ENCODE results near the gene SHROOM1. TPM values are rescaled to one million over a fixed set of nuclear protein-coding genes. Genes with fewer than 3 reads are reported as not detected.

The SHROOM1 gene
- total and polyA plus RNA-seq, 2 experiments from 2014 or later: 2.5 to 5.4 TPM

DNA sequence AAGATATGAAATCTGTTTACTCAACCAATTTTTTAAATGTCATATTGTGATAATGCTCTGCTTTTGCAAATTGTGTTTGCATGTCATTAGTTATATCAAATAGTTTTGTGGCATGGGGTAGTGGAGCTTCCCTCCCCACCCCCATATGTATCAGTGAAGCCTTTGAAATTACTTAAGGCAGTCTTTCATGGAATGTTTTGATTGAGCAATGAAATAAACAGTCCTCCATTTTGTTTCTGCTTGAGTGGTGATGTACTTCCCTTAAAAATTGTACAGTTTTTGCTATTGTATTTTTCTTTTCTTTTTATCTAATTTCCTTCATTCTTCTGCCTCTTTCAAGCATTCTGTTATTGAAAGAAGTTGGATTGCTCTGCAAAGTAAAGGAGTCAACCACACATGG is 13.9 kb downstream of the SHROOM1 start (continued):
- TF ChIP-seq, protein P1, sequence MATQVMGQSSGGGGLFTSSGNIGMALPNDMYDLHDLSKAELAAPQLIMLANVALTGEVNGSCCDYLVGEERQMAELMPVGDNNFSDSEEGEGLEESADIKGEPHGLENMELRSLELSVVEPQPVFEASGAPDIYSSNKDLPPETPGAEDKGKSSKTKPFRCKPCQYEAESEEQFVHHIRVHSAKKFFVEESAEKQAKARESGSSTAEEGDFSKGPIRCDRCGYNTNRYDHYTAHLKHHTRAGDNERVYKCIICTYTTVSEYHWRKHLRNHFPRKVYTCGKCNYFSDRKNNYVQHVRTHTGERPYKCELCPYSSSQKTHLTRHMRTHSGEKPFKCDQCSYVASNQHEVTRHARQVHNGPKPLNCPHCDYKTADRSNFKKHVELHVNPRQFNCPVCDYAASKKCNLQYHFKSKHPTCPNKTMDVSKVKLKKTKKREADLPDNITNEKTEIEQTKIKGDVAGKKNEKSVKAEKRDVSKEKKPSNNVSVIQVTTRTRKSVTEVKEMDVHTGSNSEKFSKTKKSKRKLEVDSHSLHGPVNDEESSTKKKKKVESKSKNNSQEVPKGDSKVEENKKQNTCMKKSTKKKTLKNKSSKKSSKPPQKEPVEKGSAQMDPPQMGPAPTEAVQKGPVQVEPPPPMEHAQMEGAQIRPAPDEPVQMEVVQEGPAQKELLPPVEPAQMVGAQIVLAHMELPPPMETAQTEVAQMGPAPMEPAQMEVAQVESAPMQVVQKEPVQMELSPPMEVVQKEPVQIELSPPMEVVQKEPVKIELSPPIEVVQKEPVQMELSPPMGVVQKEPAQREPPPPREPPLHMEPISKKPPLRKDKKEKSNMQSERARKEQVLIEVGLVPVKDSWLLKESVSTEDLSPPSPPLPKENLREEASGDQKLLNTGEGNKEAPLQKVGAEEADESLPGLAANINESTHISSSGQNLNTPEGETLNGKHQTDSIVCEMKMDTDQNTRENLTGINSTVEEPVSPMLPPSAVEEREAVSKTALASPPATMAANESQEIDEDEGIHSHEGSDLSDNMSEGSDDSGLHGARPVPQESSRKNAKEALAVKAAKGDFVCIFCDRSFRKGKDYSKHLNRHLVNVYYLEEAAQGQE (IDR thresholded peaks at IDR 0.05; ENCODE audit: unreplicated experiment): no peak
- no peak for TF ChIP-seq EZH2phosphoT487 (IDR thresholded peaks at IDR 0.05; ENCODE audit: unreplicated experiment)
- TF ChIP-seq, protein P2, sequence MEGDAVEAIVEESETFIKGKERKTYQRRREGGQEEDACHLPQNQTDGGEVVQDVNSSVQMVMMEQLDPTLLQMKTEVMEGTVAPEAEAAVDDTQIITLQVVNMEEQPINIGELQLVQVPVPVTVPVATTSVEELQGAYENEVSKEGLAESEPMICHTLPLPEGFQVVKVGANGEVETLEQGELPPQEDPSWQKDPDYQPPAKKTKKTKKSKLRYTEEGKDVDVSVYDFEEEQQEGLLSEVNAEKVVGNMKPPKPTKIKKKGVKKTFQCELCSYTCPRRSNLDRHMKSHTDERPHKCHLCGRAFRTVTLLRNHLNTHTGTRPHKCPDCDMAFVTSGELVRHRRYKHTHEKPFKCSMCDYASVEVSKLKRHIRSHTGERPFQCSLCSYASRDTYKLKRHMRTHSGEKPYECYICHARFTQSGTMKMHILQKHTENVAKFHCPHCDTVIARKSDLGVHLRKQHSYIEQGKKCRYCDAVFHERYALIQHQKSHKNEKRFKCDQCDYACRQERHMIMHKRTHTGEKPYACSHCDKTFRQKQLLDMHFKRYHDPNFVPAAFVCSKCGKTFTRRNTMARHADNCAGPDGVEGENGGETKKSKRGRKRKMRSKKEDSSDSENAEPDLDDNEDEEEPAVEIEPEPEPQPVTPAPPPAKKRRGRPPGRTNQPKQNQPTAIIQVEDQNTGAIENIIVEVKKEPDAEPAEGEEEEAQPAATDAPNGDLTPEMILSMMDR (conservative IDR thresholded peaks at IDR 0.05; ENCODE audit: low read depth in 2 of 2): no peak
- no peak for TF ChIP-seq JUNB (IDR thresholded peaks at IDR 0.05; ENCODE audit: unreplicated experiment)

DNA sequence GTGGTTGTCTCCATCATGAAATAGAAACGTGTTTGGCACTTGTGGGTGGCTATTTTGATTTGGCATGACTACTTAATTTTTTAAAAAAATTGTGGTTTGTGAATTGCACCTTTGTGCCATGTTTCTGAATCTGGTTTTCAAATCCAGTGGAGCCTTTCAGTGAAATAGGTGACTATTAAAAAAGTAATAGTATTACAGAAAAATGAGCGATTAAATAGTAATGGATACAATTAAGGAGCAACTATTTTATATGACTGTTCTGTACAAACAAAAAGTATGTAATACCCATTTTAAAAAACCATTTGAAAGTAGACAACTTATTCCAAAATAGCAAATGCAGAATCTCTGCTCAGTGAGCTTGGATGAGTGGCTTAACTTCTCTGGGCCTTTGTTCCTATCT is 14.4 kb downstream of the SHROOM1 start:
- Histone ChIP-seq H3F3A (replicated peaks; ENCODE audit: low read depth) (0 out of 2 replicates have a peak, but pooled peaks cover 4% of the 10 kb centered on the region), H4K20me1 (replicated peaks; ENCODE audit: insufficient read depth) (peaks cover 6% of the 10 kb centered on the region), H2AFZ (no peak overlapping the region), H3K79me2 (replicated peaks; ENCODE audit: insufficient read depth) (no peaks in the 10 kb centered on the region), H3K4me2 (no peak overlapping the region), H3K4me1 (ENCODE audit: insufficient read depth) (peaks cover 17% of the 10 kb centered on the region; the same call in 1 of the 2 replicates), H3K4me3 (no peak overlapping the region), H3K27me3 (ENCODE audit: insufficient read depth) (peaks cover 82% of the 10 kb centered on the region), H3K36me3 (ENCODE audit: insufficient read depth) (no peaks in the 10 kb centered on the region), H3K9me2 (ENCODE audit: insufficient read depth) (no peaks in the 10 kb centered on the region), H3K27ac (ENCODE audit: low read depth) (no peak overlapping the region)
- no peak for DNase-seq (ENCODE audit: low spot score)
- Mint-ChIP-seq H3K27me3 (ENCODE audit: insufficient read depth, low read depth, poor library complexity) (peaks cover 43% of the 10 kb centered on the region), H3K9me3 (peaks cover 3% of the 10 kb centered on the region; the same call in 1 of the 3 replicates), H3K36me3 (ENCODE audit: low read depth) (peaks cover 3% of the 10 kb centered on the region; the same call in 1 of the 3 replicates), H3K4me1 (peaks cover 18% of the 10 kb centered on the region), H3K27ac (no peak overlapping the region), H3K4me3 (no peak overlapping the region)
- no peak for ATAC-seq
- TF ChIP-seq STAT1 (IDR thresholded peaks at IDR 0.05; ENCODE audit: unreplicated experiment) (no peak), EZH2phosphoT487 (IDR thresholded peaks at IDR 0.05; ENCODE audit: unreplicated experiment) (no peak)
- TF ChIP-seq, protein P3, sequence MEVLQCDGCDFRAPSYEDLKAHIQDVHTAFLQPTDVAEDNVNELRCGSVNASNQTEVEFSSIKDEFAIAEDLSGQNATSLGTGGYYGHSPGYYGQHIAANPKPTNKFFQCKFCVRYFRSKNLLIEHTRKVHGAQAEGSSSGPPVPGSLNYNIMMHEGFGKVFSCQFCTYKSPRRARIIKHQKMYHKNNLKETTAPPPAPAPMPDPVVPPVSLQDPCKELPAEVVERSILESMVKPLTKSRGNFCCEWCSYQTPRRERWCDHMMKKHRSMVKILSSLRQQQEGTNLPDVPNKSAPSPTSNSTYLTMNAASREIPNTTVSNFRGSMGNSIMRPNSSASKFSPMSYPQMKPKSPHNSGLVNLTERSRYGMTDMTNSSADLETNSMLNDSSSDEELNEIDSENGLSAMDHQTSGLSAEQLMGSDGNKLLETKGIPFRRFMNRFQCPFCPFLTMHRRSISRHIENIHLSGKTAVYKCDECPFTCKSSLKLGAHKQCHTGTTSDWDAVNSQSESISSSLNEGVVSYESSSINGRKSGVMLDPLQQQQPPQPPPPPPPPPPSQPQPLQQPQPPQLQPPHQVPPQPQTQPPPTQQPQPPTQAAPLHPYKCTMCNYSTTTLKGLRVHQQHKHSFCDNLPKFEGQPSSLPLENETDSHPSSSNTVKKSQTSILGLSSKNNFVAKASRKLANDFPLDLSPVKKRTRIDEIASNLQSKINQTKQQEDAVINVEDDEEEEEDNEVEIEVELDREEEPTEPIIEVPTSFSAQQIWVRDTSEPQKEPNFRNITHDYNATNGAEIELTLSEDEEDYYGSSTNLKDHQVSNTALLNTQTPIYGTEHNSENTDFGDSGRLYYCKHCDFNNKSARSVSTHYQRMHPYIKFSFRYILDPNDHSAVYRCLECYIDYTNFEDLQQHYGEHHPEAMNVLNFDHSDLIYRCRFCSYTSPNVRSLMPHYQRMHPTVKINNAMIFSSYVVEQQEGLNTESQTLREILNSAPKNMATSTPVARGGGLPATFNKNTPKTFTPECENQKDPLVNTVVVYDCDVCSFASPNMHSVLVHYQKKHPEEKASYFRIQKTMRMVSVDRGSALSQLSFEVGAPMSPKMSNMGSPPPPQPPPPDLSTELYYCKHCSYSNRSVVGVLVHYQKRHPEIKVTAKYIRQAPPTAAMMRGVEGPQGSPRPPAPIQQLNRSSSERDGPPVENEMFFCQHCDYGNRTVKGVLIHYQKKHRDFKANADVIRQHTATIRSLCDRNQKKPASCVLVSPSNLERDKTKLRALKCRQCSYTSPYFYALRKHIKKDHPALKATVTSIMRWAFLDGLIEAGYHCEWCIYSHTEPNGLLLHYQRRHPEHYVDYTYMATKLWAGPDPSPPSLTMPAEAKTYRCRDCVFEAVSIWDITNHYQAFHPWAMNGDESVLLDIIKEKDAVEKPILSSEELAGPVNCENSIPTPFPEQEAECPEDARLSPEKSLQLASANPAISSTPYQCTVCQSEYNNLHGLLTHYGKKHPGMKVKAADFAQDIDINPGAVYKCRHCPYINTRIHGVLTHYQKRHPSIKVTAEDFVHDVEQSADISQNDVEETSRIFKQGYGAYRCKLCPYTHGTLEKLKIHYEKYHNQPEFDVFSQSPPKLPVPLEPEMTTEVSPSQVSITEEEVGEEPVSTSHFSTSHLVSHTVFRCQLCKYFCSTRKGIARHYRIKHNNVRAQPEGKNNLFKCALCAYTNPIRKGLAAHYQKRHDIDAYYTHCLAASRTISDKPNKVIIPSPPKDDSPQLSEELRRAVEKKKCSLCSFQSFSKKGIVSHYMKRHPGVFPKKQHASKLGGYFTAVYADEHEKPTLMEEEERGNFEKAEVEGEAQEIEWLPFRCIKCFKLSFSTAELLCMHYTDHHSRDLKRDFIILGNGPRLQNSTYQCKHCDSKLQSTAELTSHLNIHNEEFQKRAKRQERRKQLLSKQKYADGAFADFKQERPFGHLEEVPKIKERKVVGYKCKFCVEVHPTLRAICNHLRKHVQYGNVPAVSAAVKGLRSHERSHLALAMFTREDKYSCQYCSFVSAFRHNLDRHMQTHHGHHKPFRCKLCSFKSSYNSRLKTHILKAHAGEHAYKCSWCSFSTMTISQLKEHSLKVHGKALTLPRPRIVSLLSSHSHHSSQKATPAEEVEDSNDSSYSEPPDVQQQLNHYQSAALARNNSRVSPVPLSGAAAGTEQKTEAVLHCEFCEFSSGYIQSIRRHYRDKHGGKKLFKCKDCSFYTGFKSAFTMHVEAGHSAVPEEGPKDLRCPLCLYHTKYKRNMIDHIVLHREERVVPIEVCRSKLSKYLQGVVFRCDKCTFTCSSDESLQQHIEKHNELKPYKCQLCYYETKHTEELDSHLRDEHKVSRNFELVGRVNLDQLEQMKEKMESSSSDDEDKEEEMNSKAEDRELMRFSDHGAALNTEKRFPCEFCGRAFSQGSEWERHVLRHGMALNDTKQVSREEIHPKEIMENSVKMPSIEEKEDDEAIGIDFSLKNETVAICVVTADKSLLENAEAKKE (CRISPR knock-in tag; IDR thresholded peaks at IDR 0.05): no peak
- TF ChIP-seq, protein P2 (conservative IDR thresholded peaks at IDR 0.05; ENCODE audit: low read depth in 2 of 2): no peak
- TF ChIP-seq, protein P1 (IDR thresholded peaks at IDR 0.05; ENCODE audit: unreplicated experiment): no peak
